GM21717 (cell line): ENCODE results near the gene JADE1.

ENCODE experiments used
- ATAC-seq: cut with Tn5 transposase; IDR thresholded peaks from one replicate; pipeline ENCODE4 v1.9.1; 2021; ENCODE audit warnings: mild to moderate bottlenecking, moderate library complexity; ENCODE audit not compliant: unreplicated experiment

Gene JADE1

DNA sequence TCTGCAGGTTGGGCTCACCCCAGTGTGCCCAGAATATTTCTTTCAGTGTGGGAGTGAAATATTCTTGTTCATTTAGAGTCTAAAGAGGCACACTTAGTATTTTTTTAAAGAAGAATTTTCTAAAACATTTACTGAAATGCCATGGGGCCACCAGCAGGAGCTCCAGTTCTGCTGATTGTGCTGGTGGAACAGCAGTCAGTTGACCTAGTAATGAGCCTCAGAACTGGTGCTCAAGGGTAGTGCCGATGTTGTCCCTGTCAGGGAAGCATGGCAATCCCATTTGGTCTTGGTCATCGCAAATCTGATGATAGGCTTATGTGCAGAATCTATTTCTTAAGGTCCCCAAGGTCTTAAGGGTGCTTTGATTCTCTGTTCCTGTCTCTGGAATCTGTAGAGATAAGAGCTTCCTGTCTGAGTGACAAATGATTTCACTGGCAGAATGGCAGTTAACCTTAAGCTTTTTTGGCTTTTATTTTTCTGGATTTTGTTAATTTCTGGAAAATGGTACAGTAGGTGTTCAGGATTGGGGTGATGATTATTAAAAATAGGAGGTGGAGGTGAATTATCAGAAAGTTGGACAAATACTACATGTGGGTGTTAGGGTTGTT lies 31.3 kb downstream of the JADE1 start:
- ATAC-seq: no peak

GRCh38 chr4:128841402-128841801 lies 31.9 kb downstream of the JADE1 start:
- no peak for ATAC-seq

DNA sequence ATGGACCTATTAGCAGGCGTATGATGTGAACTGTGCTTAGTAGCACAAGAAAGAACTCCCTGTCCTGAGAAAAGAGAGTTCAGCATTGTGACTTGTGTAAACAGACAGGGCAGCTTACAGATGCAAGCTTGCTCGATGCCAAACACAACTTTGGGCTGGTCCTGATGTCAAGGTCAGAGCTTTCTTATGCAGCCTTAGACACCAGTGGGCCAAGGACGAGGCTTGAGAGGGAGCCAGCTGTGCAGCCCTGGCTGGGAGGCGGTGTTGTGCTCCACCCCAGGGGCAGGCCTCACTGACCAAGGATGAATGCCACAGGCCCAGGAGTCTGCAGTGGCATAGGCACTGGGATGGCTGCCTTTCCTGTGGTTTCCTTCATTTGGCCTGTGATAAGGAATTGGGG lies 35.4 kb downstream of the JADE1 start:
- no peak for ATAC-seq

- ATAC-seq: no peak
Observed at GRCh38 chr4:128846063-128846462, 36.6 kb downstream of the JADE1 start.

- ATAC-seq: no peak
Observed at GRCh38 chr4:128847082-128847724, 37.7 kb downstream of the JADE1 start.

DNA sequence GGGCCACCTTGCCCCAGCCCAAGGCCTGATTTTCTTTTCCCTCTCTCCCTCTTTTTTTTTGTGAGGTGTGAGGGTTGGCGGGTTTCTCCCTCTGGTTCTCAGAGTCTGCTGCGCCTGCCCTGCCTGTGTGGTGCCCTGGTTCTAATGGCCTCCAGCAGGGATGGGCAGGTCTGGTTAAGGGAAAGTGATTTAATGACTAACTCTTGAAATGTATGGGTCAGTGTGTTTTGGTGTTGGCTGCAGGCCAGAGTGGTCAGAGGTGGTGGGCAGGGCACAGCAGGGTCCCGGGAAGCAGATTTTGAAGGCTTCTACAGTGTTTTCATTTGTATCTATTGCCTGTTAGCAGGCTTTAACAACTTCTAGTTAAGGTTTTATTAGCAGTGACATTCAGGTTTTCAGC lies 39.0 kb downstream of the JADE1 start:
- no peak for ATAC-seq

DNA sequence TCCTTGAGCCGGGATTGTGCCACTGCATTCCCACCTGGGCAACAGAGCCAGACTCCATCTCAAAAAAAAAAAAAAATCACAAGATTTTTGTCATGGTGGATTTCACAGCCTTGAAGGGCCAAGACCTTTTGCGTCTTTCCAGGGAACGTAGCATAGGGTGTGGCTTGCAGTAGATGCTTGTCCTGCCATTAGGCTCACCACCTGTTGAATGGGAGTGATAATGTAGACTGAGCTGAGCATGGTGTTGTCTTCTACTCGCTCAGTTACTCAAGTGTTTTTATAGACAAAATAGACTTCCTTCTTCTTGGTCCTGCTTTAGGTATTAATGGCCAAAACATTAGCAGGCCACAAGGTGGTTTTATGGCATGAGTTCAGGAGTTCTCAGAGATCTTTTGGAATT lies 40.8 kb downstream of the JADE1 start:
- no peak for ATAC-seq

DNA sequence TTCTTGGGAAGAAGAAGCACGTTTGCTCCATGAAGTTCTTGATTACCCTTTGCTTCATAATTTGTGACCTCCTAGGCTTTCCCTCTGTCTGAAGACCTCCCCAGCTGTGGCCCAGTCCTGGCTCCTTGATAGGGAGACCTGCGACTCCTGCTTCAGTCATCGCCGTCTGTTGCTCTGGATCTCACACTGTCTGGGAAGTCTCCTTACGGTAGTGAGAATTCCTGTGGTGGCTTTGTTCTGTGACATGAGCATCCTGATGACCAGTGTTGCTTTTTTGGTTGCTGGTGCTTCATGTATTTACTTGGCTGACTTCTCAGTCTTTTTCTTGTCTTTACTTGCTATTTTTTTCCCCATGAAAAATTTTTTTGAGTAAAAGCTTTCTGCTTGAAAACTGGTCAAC lies 44.2 kb downstream of the JADE1 start:
- ATAC-seq: no peak

DNA sequence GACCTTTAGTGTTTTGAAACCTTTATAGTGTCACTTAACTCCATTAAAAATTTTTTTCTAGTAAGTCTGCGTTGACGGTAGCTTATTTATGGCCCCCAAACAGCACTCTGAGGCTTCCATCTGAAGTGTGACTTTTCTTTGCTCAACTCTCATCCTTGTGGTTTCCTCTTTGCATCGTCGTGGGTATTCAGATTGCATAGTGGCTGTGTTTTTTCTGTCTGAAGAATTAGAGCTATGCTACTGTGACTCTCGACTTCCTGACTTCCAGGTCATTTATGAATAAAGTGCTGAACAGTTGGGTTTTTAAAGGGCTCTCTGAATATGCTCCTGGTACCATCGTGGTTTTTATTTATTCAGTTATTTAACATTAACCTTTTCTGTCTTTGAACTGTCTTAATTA lies 44.9 kb downstream of the JADE1 start:
- ATAC-seq: peak; percentile 67

- no peak for ATAC-seq
Observed at GRCh38 chr4:128855621-128856020, 46.1 kb downstream of the JADE1 start.

DNA sequence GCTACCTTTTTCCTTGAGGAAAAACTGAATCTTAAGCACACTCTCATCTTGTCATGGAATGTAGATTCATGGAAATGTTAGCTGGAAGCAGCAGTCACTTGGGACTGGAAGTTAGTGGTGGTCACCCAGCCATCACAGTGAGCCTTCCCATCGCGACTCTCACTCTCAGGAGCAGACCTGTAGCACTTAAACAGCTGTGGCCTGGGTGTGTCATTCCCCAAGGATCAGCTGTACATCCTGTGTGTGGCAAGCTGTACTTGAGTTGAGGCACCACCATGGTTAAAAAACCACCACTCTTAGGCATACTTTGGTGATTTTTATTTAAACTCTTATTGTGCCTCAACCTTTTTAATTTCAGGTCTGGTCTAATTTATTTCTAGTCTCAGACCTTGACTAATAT lies 46.7 kb downstream of the JADE1 start:
- no peak for ATAC-seq

- ATAC-seq: no peak
Observed at GRCh38 chr4:128858879-128859671, 49.6 kb downstream of the JADE1 start.

- ATAC-seq: no peak
Observed at GRCh38 chr4:128859887-128860677, 50.6 kb downstream of the JADE1 start.

- peak; percentile 14 for ATAC-seq
Observed at GRCh38 chr4:128861856-128862518, 52.5 kb downstream of the JADE1 start.

DNA sequence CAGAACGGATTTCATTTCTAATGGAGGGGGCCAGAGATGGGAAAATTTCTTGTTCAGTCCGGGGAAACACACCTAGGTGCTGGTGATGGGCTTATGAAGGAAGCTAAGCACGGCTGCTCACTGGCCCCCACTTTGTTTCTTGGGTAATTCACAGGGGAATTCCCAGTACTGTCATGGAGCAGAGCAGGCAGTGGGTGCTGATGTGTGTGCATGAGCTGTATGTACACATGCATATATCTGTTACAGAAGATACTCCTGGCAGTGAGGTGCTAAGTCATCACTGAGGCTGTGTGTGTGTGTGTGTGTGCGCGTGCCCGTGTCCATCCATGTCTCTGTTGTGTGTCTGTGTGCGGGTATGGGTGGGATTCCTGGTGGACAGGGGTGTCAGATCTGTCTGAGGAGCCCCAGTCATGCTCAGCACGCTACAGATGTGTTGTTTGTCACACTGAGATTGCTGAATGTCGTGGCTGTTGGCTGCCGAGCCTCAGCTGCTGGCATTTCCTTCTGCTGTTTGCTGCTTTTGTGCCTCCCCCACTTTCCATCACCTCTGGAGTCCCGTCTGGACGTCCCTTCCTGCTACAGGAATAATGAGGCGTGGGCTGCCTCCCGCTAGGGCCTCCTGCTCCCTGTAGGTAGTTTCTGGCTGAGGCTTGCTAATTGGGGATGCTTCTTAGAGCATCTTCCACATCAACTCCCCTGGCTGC lies 53.3 kb downstream of the JADE1 start:
- ATAC-seq: peak; percentile 80

DNA sequence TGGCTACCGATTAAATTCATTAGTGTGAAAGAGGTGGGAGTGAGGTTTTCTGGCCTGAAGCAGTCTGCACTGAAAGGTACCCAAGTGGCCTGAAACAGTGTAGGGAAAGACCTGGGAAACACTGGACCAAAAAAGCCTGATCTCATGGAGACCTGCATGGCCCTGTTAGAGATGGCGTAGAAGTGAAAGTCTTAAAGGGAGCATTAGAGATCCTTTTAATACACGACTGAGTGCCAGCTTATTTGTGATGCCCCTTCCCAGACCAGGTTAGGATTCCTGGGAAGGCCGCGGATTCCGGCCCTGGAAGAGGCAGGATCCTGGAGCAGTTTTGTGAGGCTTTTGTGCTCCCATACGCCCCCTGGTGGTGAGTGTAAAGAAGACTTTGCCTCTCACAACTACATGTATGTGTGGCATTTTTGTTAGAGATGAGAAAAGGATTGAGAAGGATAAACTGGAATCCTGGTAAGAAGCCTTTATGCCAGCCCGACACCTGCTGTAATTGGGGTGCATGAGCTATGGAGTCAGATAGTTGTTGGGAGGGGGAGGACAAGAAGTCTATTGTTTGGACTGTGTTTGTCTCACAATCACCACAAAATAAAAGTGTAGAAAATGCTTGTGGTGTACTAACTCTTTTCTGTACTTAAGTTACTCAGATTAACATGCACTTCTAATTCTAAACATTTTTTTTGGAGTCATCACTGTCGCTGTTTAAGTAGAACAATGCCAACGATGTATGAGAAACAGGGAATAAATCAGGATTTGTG lies 54.0 kb downstream of the JADE1 start:
- no peak for ATAC-seq

- ATAC-seq: no peak
Observed at GRCh38 chr4:128865132-128865531, 55.6 kb downstream of the JADE1 start.

DNA sequence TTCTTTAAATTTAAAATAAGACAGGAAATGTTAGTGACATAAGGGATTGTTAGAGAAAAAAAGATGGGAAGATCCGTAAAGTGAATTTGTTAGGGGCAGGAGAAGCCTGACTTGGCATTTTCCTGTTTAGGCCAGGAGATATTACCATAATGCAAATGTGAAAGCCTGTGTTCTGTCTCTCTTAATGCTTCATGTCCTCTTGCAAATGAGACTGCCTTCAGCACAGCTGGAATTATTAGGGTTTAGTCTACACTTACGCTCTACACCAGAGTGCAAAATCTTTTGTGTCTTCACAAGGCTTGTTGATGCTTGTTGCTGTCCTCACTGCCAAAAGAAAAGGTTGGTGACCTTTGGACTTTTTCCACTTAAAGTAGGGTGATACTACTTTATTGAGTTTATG lies 56.8 kb downstream of the JADE1 start:
- no peak for ATAC-seq

DNA sequence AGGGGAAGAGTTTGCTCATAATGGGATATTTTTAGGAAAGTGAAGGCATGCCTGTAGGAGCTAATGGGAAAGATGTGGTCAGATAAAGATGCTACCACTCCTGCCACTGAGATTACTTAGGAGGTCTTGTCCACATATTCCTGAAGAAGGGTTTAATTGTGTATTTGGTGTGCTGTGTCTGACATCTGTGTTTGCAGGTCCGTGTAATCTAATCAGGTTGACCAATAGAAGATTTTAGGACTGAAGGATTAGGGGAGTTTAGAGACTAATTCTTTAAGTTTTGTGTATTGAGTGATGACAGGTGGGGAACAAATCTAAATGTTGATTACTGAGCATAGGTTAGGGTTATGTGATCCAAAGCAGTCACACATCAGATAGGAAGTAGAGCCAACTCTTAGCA lies 57.2 kb downstream of the JADE1 start:
- no peak for ATAC-seq

GRCh38 chr4:128868758-128869157 lies 59.3 kb downstream of the JADE1 start:
- ATAC-seq: no peak
